ENCODE results near the gene TDP1.

The TDP1 gene

GRCh38 chr14:90027842-90028241 is 72.1 kb downstream of the TDP1 start:
- TF ChIP-seq MAX (IDR thresholded peaks at IDR 0.05; ENCODE audit: low read depth, low read length) (no peak), MYC (IDR thresholded peaks at IDR 0.05; ENCODE audit: low read depth, low read length) (no peak), POLR2A (IDR thresholded peaks at IDR 0.05; ENCODE audit: extremely low read depth, insufficient read length) (no peak), CTCF (IDR thresholded peaks at IDR 0.05; ENCODE audit: low read depth, low read length) (no peak)
- no peak overlapping the region for H3K4me3 ChIP-seq (ENCODE audit: low read depth, low read length)
- DNase-seq (ENCODE audit: low read depth): no peak

GRCh38 chr14:90034156-90034555 is 78.4 kb downstream of the TDP1 start:
- no peak overlapping the region for H3K4me3 ChIP-seq (ENCODE audit: low read depth, low read length)
- no peak for DNase-seq (ENCODE audit: low read depth)

GRCh38 chr14:90034835-90035525 is 79.3 kb downstream of the TDP1 start:
- H3K4me3 ChIP-seq (ENCODE audit: low read depth, low read length): no peak overlapping the region
- no peak for TF ChIP-seq POLR2A (IDR thresholded peaks at IDR 0.05; ENCODE audit: extremely low read depth, insufficient read length)
- no peak for TF ChIP-seq CTCF (IDR thresholded peaks at IDR 0.05; ENCODE audit: low read depth, low read length)
- TF ChIP-seq MYC (IDR thresholded peaks at IDR 0.05; ENCODE audit: low read depth, low read length): no peak
- TF ChIP-seq MAX (IDR thresholded peaks at IDR 0.05; ENCODE audit: low read depth, low read length): no peak
- DNase-seq (ENCODE audit: low read depth): no peak

More at GRCh38 chr14:90034156-90034555, 78.4 kb downstream of the TDP1 start:
- TF ChIP-seq POLR2A (IDR thresholded peaks at IDR 0.05; ENCODE audit: extremely low read depth, insufficient read length): no peak

- H3K4me3 ChIP-seq (ENCODE audit: low read depth, low read length): no peak overlapping the region
- no peak for TF ChIP-seq POLR2A (IDR thresholded peaks at IDR 0.05; ENCODE audit: extremely low read depth, insufficient read length)
- no peak for TF ChIP-seq MAX (IDR thresholded peaks at IDR 0.05; ENCODE audit: low read depth, low read length)
- no peak for TF ChIP-seq MYC (IDR thresholded peaks at IDR 0.05; ENCODE audit: low read depth, low read length)
- TF ChIP-seq CTCF (IDR thresholded peaks at IDR 0.05; ENCODE audit: low read depth, low read length): no peak
- DNase-seq (ENCODE audit: low read depth): no peak
Observed at GRCh38 chr14:90039253-90040010, 83.7 kb downstream of the TDP1 start.

GRCh38 chr14:90040411-90040810 is 84.7 kb downstream of the TDP1 start:
- DNase-seq (ENCODE audit: low read depth): no peak
- H3K4me3 ChIP-seq (ENCODE audit: low read depth, low read length): no peak overlapping the region
- no peak for TF ChIP-seq CTCF (IDR thresholded peaks at IDR 0.05; ENCODE audit: low read depth, low read length)
- TF ChIP-seq MAX (IDR thresholded peaks at IDR 0.05; ENCODE audit: low read depth, low read length): no peak
- no peak for TF ChIP-seq MYC (IDR thresholded peaks at IDR 0.05; ENCODE audit: low read depth, low read length)
- TF ChIP-seq POLR2A (IDR thresholded peaks at IDR 0.05; ENCODE audit: extremely low read depth, insufficient read length): no peak

GRCh38 chr14:90042496-90043252 is 86.9 kb downstream of the TDP1 start:
- no peak for DNase-seq (ENCODE audit: low read depth)
- no peak overlapping the region for H3K4me3 ChIP-seq (ENCODE audit: low read depth, low read length)
- TF ChIP-seq MYC (IDR thresholded peaks at IDR 0.05; ENCODE audit: low read depth, low read length) (no peak), POLR2A (IDR thresholded peaks at IDR 0.05; ENCODE audit: extremely low read depth, insufficient read length) (no peak), MAX (IDR thresholded peaks at IDR 0.05; ENCODE audit: low read depth, low read length) (no peak), CTCF (IDR thresholded peaks at IDR 0.05; ENCODE audit: low read depth, low read length) (no peak)

Measured in NB4 (cell line).